HG03039 (cell line): ENCODE data around the gene GLRA3.
"Not testable (repeated sequence)": the region's sequence is repeated elsewhere in the genome, so short reads cannot be mapped to it uniquely, and the experiment has no call there.

Source experiments
- ATAC-seq: cut with Tn5 transposase; IDR thresholded peaks from one replicate; pipeline ENCODE4 v1.9.1; 2021; ENCODE audit warnings: mild to moderate bottlenecking, moderate library complexity; ENCODE audit not compliant: unreplicated experiment

Gene GLRA3

DNA sequence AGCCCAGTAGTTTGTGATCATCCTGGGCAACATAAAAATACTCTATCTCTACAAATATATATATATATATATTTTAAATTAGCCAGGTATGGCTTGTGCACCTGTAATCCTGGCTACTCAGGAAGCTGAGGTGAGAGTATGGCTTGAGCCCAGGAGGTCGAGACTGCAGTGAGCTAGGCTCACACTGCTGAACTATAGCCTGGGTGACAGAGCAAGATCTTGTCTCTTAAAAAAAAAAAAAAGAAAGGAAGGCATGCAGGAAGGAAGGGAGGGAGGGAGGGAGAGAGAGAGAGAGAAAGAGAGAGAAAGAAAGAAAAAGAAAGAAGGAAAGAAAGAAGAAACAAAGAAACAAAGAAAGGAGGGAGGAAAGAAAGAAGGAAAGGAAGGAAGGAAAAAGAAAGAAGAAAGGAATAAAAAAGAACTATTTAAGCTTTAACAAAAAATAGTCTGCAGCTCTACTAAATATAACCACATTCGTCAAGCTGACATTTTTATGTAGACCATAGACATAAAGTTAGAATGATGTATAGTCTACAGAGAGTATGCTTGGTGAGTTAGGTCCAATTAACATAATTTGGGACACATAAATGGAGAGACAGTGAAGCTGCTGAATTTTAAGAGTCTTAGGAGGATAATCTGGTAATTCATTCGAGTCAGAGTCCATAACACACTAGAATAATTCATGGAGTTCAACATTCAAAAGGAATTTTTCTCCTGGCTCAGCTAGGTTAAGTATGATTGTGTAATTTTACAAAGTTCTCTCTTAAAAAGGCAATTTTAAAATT, 111.9 kb downstream of the GLRA3 start:
- no peak for ATAC-seq

DNA sequence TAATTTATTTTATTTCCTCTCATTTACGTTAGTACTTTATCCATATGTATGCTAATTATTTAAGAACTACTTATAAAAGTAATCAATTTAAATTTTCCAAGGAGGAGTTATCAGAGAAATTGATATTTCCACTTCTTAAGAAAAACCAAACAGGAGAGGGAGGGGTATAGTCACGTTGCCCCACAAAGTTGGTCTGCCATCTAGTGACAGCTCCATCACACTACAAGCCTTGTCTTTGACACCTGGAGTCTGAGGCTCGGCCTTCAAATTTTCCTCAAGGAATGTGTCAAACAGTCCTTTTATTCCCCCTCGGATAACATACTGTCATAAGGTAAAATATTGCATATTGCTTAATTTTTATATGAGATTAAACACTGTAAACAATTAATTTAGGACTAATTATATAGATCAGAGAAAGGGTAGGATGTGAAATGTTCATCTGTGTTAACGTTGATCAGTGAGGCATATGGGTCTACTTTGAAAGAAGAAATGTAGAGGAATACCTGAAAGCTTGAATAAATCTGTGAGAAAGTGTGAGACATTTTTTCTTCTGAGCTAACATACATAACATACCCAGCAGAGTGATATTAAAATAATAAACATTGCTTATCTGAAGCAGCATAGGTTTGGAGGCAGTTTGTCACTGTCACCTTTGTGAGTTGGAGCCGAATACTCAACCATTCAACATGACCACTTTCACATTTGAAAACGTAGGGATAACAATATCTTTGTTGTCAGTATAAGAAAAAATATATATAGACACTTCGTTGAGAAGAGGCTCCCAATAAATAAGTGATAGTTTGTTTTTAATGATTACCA, 114.4 kb downstream of the GLRA3 start:
- peak; percentile 93 for ATAC-seq

DNA sequence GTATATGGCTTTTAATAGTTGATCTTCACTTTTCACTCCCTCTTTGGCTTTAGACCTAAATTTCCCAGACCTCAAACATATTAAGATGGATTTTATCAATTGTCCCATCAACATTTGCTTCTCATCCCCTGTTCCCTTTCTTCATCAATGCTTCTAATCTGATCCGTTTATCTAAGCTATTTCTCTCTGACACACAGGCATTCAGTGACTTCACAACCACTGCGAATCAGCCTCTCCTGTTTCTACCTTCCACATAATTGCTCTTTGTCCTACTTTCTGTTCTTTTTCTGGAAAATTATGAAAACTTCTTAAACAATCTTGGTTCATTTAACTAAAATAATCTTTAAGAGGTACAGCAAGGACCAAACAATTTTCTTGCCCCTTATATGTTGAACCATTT, 115.2 kb downstream of the GLRA3 start:
- ATAC-seq, result no peak

DNA sequence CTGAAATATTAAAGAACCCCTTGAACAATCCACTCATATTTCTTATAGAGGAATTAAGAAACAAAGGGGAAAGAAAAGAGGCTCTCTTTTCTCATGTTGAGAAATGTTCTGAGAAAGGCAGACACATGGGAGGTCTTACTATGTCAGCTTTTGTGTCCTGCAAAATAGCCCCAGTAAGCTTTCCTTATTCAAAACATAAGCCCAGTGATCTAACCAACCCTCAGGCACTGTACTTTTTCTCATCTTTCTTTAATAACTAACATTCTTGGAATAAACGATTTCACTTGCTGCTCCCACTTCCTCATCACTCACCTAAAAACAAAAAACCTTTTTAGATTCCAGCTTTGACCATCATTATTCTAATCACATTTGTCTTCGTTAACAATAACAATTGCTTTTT, 115.9 kb downstream of the GLRA3 start:
- no peak for ATAC-seq

DNA sequence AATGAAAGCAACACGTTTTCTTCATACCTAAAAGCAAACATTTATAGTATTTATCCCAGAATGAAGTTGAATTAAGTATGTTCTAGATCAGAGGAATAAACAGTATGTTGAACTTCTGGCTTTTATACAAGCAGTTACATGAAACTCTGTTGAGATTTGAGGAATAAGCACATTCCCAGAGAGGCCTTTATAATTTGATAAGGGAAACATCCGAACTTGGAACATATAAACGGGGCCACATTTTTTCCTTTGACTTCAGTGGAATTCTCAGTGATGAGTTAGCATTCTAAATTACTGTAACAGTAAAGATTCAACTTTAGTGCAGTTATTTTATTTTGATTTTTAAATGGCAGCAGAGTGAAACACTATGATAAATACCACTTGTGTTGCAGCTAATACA, 119.5 kb downstream of the GLRA3 start:
- ATAC-seq, result no peak

DNA sequence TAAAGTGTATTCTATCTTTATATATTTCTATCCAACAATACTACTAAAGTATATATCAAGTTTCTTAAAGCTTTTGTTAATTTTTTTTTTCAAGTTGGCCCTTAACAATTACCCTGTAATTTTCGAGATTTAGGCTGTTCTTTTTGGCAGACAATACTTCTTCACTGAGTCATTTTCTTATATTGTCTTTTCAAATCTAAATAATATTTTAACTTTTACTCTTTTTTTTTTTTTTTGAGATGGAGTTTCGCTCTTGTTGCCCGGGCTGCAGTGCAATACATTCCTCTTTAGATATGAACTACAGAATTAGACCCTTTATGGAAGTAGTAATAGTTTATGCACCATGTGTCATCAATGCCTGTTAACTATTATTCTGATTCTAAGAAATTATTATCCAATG, 120.7 kb downstream of the GLRA3 start:
- ATAC-seq, result no peak

DNA sequence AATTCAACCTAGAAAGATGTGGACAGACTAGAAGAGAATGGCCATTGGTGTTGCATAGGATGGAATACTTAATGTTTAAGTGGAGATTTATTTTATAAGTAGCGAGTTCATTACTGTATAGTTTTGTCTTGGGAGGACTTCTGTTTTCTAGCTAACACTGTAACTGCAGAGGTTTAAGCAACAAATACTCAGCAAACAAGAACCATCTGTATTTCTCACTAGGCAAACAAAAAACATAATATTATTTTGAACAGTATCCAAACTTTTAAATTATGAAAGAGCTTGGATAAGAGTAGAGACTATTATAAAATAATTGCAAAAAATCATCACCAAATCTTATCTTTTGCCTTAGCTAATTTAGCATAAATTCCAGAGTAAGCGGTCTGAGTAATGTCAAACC, 121.1 kb downstream of the GLRA3 start:
- ATAC-seq, result no peak

DNA sequence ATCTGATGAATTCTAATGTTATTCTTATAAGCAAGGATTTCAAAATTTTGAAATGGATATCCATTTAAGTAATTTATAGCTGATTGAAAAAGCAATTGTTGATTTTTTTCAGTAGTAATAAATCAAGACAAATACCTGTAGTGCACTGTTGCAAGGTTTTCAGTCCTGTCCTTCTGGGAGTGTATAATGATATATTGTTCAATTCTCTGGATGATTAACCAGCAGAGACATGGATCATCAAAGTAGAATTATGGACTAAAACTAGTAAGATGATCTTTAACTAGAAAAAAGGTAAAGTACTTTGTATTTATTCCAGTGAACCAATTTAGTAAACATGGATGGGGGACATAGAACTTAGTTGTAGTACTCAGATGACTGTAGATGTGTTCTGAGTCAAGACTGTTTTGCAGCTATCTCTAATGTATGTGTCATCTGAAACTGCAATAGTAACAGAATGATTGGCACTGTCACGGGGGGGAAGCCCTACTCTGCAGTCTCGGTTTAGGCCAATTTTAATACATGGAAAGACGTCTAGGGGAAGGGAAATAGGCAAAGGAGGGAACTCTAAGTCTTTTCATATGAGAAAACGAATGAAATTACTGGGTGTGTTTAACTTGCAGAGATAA, 121.9 kb downstream of the GLRA3 start:
- ATAC-seq, result peak; percentile 100

DNA sequence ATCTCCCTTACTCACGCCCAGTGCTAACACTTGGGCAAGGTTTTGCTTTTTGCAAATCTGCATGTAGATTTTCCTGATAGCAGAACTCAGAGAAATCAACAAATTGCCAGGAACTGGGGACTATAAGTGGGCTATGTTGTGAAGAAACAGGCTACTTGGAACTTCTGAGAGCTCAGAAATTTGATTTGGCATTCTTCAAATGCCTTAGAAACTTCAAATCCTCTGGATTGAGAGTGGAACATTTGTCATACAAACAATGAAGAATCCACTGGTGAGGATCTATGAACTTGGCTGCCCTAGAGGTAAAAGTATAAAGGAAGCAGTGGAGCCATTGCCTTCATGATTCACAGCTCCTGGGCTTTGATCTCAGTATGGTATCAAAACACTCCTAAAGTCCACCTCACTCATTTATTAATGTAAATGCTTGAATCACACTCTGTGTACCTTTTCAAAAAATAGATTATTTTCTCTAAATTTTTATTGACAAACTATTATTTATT, 126.0 kb downstream of the GLRA3 start:
- ATAC-seq, result no peak

DNA sequence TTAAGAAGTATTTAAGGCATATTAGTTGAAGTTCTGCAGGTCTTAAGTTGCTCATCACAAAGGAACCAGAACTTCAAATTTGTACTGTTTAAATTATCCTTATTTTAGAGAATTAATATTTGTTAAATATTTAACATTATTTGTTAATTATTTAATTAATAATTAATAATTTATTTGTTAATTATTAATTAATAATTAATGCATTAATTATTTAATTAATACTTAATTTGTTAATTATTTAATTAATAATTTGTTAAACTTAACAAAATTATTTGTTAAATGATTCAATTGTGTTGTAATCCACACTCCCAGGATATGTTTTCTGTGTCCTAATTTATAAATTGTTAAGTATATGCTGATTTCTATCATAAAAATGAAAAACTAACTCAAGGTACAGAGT, 129.4 kb downstream of the GLRA3 start:
- no peak for ATAC-seq

DNA sequence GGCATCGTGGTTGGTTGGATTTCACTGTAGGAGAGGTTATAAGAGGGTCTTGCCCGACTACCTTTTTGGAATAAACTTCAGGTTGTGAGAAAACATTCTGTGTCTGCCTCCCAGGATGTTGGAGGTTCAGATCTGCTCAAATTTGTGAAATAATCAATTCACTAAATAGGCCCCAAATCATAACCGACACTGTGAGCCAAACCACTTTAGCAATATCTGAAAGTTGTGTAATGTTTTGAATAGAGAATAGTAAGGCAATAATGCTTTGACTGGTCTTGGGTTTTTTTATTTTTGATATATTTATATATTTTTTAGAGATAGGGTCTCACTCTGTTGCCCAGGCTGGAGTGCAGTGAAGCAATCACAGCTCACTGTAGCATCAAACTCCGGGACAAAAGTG, 131.2 kb downstream of the GLRA3 start:
- no peak for ATAC-seq

DNA sequence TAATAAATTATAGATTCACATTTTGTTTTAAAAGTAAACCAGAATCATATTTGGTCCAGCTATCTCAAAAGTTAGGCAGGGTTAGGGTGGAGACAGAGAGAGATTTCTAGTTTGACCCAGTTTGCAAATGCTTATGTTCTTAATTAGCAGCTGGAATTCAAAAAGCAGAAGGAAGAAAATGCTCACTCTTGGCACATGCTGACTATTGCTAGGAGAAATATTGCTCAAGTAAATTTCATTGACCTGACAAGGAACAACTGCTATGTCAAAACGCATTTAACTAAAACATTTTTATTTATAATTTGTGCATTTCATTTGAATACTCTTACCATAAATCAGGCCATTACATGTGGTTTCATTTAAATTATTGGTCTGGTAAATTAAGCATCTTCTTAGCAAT, 131.8 kb downstream of the GLRA3 start:
- ATAC-seq, result no peak

DNA sequence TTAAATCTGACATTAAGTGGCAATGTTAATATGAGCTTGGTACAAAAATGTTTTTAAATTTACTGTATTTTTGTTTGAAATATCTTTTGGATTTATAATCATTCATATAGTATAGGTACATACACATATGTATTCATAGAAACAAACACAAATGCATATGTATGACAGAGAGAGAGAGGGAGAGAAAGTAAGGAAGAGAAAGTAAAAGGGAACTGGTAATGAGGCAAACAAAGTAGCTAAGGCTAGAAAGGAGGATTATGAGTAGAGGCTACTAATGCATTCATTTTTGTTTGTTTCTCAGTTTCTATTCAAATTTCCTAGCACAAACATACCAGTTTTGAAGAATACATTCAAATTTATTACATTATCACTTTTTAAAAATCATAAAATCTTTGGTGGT, 132.4 kb downstream of the GLRA3 start:
- ATAC-seq, result no peak

DNA sequence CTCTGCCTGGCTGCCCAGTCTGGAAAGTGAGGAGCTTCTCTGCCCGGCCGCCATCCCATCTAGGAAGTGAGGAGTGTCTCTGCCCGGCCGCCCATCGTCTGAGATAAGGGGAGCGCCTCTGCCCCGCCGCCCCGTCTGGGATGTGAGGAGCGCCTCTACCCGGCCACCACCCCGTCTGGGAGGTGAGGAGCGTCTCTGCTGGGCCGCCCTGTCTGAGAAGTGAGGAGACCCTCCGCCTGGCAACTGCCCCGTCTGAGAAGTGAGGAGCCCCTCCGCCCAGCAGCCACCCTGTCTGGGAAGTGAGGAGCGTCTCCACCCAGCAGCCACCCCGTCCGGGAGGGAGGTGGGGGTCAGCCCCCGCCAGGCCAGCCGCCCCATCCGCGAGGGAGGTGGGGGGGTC, 137.2 kb downstream of the GLRA3 start:
- not testable (repeated sequence) for ATAC-seq

DNA sequence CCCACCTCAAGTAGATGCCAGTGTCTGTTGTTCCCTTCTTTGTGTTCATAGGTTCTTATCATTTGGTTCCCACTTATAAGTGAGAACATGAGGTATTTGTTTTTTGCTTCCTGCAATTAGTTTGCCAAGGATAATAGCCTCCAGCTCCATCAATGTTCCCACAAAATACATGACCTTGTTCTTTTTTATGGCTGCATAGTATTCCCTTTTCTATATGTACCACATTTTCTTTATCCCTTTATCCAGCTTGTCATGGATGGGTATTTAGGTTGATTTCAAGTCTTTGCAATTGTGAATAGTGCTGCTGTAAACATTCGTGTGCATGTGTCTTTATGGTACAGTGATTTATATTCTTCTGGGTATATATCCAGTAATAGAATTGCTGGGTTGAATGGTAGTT, 138.4 kb downstream of the GLRA3 start:
- no peak for ATAC-seq

DNA sequence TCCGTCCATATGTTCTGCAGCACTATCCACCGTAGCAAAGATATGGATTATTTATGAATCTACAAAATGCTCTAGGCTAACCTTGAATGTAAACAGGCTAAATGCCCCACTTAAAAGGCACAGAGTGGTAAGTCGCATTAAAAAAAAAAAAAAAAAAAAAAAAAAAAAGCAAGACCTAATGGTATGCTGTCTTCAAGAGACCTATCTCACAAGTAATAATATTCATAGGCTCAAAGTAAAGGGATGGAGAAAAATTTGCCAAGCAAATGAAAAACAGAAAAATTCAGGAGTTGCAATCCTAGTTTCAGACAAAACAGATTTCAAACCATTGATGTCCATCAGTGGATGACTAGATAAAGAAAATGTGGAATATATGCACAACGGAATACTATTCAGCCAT, 139.4 kb downstream of the GLRA3 start:
- ATAC-seq, result no peak

DNA sequence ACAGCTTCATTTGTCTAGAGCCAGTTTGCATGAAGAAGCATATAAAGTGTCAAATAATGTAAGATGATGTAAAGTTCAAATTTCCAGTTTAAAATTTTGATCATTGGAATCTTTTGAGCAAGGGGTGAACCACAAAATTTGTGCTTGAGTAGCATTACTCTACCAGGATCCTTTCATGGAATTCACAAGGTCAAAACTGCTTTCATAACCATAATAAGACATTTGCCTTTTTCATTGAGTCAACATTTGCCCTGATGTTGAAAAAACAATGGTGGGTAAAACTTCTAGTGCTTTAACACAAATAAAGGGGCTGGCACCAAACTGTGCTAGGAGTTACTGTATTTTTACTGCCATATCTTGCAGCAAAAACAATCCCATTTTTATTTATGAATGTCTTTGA, 142.2 kb downstream of the GLRA3 start:
- ATAC-seq, result no peak

DNA sequence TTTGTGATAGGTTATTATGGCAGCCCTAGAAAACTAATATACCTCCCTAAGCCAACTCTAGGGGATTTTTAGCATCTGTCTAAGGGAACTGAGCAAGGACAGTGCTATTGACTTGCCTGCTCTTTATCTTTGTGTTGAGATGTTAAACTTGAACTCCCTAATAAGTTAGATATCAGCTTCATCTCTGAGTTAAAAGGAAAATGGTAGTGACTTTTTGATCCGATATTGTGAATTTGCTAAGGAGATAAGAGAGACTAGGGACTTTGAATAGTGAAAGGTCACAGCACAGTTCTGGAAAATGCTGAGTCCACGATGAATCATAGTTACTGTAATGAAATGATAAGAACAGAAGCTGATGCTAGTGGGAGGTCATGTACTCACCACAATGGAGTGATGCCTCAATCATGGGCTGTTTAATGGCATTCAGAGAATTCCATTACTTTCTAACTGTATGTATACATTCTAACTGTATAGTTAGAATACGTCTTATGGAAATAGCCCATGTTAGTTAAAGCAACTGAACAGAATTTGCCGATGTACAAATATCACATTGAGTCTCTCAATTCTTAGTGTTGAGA, 147.2 kb downstream of the GLRA3 start:
- ATAC-seq, result no peak

DNA sequence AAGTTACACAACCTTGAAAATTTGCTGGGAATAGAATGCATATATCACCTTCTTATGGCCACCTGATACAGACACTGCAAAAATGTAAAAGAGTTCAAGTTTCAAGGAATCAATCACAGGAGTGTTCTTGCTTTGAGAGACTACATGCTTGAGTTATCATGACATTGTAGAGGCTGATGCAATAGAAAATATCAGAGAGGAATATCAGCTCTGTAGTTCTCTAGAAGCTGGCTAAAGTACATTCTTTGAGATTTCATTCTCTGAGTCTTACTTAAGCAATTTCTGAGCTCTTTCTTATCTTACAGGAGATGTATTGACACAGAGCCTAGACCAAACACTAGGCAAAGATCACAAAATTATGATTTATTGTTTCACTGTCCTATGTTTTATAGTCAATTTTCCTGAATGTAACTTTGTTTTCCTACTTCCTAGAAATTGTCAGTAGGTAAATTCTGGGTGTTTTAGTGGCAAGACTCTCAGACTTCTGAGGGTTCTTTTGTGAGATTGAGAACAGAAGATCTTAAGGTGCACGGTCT, 154.7 kb downstream of the GLRA3 start:
- no peak for ATAC-seq

DNA sequence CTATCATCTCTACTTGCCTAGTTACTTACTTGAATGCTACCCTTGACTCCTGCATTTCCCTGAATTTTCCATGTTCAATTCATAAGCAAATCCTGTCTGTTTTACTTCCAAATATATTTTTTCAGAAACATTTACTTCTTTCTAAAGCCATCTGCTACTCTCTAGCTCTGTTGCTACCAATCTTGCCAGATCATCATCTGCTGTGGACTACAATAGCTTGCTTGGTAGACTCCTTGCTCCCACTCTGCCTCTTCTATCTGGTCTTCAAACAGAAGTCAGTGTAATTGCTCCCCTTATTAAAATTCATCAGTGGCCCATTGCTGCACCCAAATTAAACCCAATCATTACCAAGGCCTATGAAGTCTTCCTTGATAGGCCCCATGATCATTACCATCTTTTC, 155.2 kb downstream of the GLRA3 start:
- no peak for ATAC-seq

DNA sequence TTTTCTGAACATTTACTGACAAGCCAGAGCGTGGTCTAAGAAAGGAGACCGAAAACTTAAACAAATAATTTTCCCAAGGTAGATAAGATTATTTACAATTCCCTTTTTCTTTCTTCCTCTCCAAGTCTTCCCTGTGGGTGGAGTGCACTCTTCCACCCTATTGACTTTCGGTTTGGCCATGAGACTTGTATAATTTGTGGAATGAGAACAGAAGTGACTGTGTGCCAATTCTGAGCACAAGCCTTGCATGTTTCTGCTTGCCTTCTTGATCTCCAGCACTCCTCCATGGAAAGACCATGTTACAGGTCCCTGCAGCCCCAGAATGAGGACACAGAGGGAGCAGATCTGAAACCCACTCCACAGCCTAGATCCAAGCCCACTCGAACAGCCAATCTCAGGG, 156.8 kb downstream of the GLRA3 start:
- ATAC-seq, result no peak
